SK-N-SH treated with all-trans-retinoic acid at 6 μM for 48 hours (cell line): Measurements from ENCODE around the gene TPRG1.

Experiments
- ATAC-seq: fragments of 200-7000 bp; cut with Tn5 transposase; 3 replicates; pipeline ENCODE4 v1.9.1; 2020; ENCODE audit warnings: mild to moderate bottlenecking, moderate library complexity
- BACH2 ChIP-seq: fragments of 250-450 bp; sonication (Bioruptor Pico); IDR thresholded peaks from 2 replicates; pipeline ENCODE4 v1.9.0; 2021; ENCODE audit warnings: mild to moderate bottlenecking, borderline replicate concordance
- CREB5 ChIP-seq: fragments of 250-450 bp; sonication (Bioruptor Pico); IDR thresholded peaks from 2 replicates; pipeline ENCODE4 v1.5.1; 2020; ENCODE audit warnings: low read depth, mild to moderate bottlenecking, moderate library complexity
- CSDC2 ChIP-seq: fragments of 250-450 bp; sonication (Bioruptor Pico); IDR thresholded peaks from 2 replicates; pipeline ENCODE4 v1.5.0; 2020; ENCODE audit warnings: mild to moderate bottlenecking, moderate library complexity
- CSRNP3 ChIP-seq: fragments of 250-450 bp; sonication (Bioruptor Pico); IDR thresholded peaks from 2 replicates; pipeline ENCODE4 v1.5.1; 2021; ENCODE audit warnings: mild to moderate bottlenecking, moderate library complexity
- ESRRG ChIP-seq: fragments of 250-450 bp; sonication (Bioruptor Pico); IDR thresholded peaks from 2 replicates; pipeline ENCODE4 v1.6.1; 2021; ENCODE audit warnings: mild to moderate bottlenecking
- GLIS3 ChIP-seq: fragments of 250-450 bp; sonication (Bioruptor Pico); IDR thresholded peaks from 2 replicates; pipeline ENCODE4 v1.5.0; 2020; ENCODE audit warnings: mild to moderate bottlenecking, moderate library complexity
- ISL1 ChIP-seq: fragments of 250-450 bp; sonication (Bioruptor Pico); IDR thresholded peaks from 2 replicates; pipeline ENCODE4 v2.1.2; 2022; ENCODE audit warnings: mild to moderate bottlenecking, moderate library complexity
- OSR1 ChIP-seq: fragments of 250-450 bp; sonication (Bioruptor Pico); IDR thresholded peaks from 2 replicates; pipeline ENCODE4 v1.8.0; 2022; ENCODE audit warnings: moderate library complexity, mild to moderate bottlenecking, inconsistent platforms
- PATZ1 ChIP-seq: fragments of 250-450 bp; sonication (Bioruptor Pico); IDR thresholded peaks from 2 replicates; pipeline ENCODE4 v1.8.0; 2020; ENCODE audit warnings: mild to moderate bottlenecking, moderate library complexity, borderline replicate concordance
- POU6F1 ChIP-seq: fragments of 250-450 bp; sonication (Bioruptor Pico); IDR thresholded peaks from 2 replicates; pipeline ENCODE4 v1.8.0; 2021; ENCODE audit warnings: low read depth, mild to moderate bottlenecking, moderate library complexity, borderline replicate concordance
- PPARA ChIP-seq: fragments of 250-450 bp; sonication (Bioruptor Pico); IDR thresholded peaks from 2 replicates; pipeline ENCODE4 v1.5.0; 2020; ENCODE audit warnings: mild to moderate bottlenecking, borderline replicate concordance
- RARB ChIP-seq: fragments of 250-450 bp; sonication (Bioruptor Pico); IDR thresholded peaks from 2 replicates; pipeline ENCODE4 v1.8.0; 2021; ENCODE audit warnings: mild to moderate bottlenecking, moderate library complexity
- SNAI2 ChIP-seq: fragments of 250-450 bp; sonication (Bioruptor Pico); IDR thresholded peaks from 2 replicates; pipeline ENCODE4 v1.5.0; 2020; ENCODE audit warnings: mild to moderate bottlenecking, moderate library complexity
- TCF4 ChIP-seq: fragments of 250-450 bp; sonication (Bioruptor Pico); IDR thresholded peaks from 2 replicates; pipeline ENCODE4 v1.8.0; 2021; ENCODE audit warnings: mild to moderate bottlenecking, moderate library complexity, borderline replicate concordance
- TOX ChIP-seq: fragments of 250-450 bp; sonication (Bioruptor Pico); IDR thresholded peaks from 2 replicates; pipeline ENCODE4 v1.8.0; 2021; ENCODE audit warnings: mild to moderate bottlenecking, moderate library complexity, borderline replicate concordance
- TSHZ2 ChIP-seq: fragments of 250-450 bp; sonication (Bioruptor Pico); IDR thresholded peaks from 2 replicates; pipeline ENCODE4 v1.5.0; 2020; ENCODE audit warnings: mild to moderate bottlenecking, moderate library complexity
- ZC3H10 ChIP-seq: fragments of 250-450 bp; sonication (Bioruptor Pico); IDR thresholded peaks from 2 replicates; pipeline ENCODE4 v1.5.1; 2021; ENCODE audit warnings: mild to moderate bottlenecking, moderate library complexity
- ZFP3 ChIP-seq: fragments of 250-450 bp; sonication (Bioruptor Pico); IDR thresholded peaks from 2 replicates; pipeline ENCODE4 v1.5.0; 2020; ENCODE audit warnings: mild to moderate bottlenecking, moderate library complexity
- ZFP30 ChIP-seq: fragments of 450-650 bp; formaldehyde crosslinking; IDR thresholded peaks from 2 replicates; pipeline ENCODE4 v1.5.0; 2022; ENCODE audit warnings: mild to moderate bottlenecking, moderate library complexity
- ZNF565 ChIP-seq: fragments of 450-650 bp; formaldehyde crosslinking; conservative IDR thresholded peaks from 2 replicates; pipeline ENCODE4 v1.5.0; 2020; ENCODE audit warnings: low read depth, mild to moderate bottlenecking, moderate library complexity
- ZNF70 ChIP-seq: fragments of 450-650 bp; formaldehyde crosslinking; IDR thresholded peaks from 2 replicates; pipeline ENCODE4 v1.5.0; 2020; ENCODE audit warnings: mild to moderate bottlenecking, moderate library complexity
- ZNF8 ChIP-seq: fragments of 450-650 bp; formaldehyde crosslinking; IDR thresholded peaks from 2 replicates; pipeline ENCODE4 v1.5.0; 2020; ENCODE audit warnings: mild to moderate bottlenecking, moderate library complexity

TPRG1 gene

GRCh38 chr3:189322339-189322738 lies 150.6 kb downstream of the TPRG1 start:
- TF ChIP-seq GLIS3 (CRISPR knock-in tag) (no peak), ZNF565 (CRISPR knock-in tag) (no peak), ZFP30 (CRISPR knock-in tag) (no peak), TSHZ2 (CRISPR knock-in tag) (no peak), OSR1 (CRISPR knock-in tag) (no peak), ZNF70 (CRISPR knock-in tag) (no peak), CSRNP3 (no peak)
- TF ChIP-seq, all 23 proteins: peak for 0
- no peak for ATAC-seq

GRCh38 chr3:189324538-189325138 lies 152.9 kb downstream of the TPRG1 start:
- ATAC-seq: no peak

More at GRCh38 chr3:189324538-189325138, 152.9 kb downstream of the TPRG1 start:
- TF ChIP-seq ZNF8 (CRISPR knock-in tag) (no peak), PPARA (CRISPR knock-in tag) (no peak), ZFP3 (no peak), TOX (CRISPR knock-in tag) (no peak), TCF4 (CRISPR knock-in tag) (no peak), OSR1 (CRISPR knock-in tag) (no peak), CSRNP3 (no peak), PATZ1 (no peak), ZNF565 (CRISPR knock-in tag) (no peak), ZC3H10 (CRISPR knock-in tag) (no peak), CSDC2 (CRISPR knock-in tag) (no peak), CREB5 (CRISPR knock-in tag) (no peak), TSHZ2 (CRISPR knock-in tag) (no peak), POU6F1 (CRISPR knock-in tag) (no peak), ISL1 (CRISPR knock-in tag) (no peak), SNAI2 (CRISPR knock-in tag) (no peak), ZFP30 (CRISPR knock-in tag) (no peak), RARB (CRISPR knock-in tag) (no peak), ESRRG (CRISPR knock-in tag) (no peak), BACH2 (no peak)
